AG04449 (cell line): Measurements from ENCODE around the gene ETHE1.
A peak's percentile ranks its signal among the peaks of the same experiment; 100 is the strongest.

Experiments
- CTCF ChIA-PET: fragments of 350-600 bp; formaldehyde crosslinking; extraction: SDS; loops from one replicate; lab custom pipeline; 2021; ENCODE audit warnings: antibody characterized with exemption; lab: Yijun Ruan, JAX
- POLR2A ChIA-PET: fragments of 400-600, 350-600 bp; formaldehyde crosslinking; extraction: SDS; loops from one replicate; lab custom pipeline; 2020; ENCODE audit warnings: antibody characterized with exemption, inconsistent platforms; lab: Yijun Ruan, JAX
- DNase-seq: peaks from one replicate; pipeline ENCODE4 v3.0.0-alpha.2; 2010; ENCODE audit warnings: low read depth, low spot score
- H3K4me3 ChIP-seq: 2 replicates; pipeline ENCODE4 v1.5.1; 2011; ENCODE audit warnings: low read depth, mild to moderate bottlenecking, control low read depth, low read length
- CTCF ChIP-seq: IDR thresholded peaks from one replicate; pipeline ENCODE4 v1.5.1; 2011; ENCODE audit warnings: mild to moderate bottlenecking, moderate library complexity, low read length, control low read depth, inconsistent platforms; ENCODE audit not compliant: insufficient read depth; ENCODE audit errors: missing control alignments

ETHE1 gene

GRCh38 chr19:43538922-43539321, 11.9 kb upstream of the ETHE1 start:
- no peak for DNase-seq
- ChIA-PET POLR2A (no interaction called here), CTCF (interaction anchor here (1.4 to 17.0 kb wide), 5 partner anchors 9 to 113 kb away, joined by 4 to 208 read pairs (median 5); no protein-coding TSS in a partner anchor)
- no peak for TF ChIP-seq CTCF
- no peak overlapping the region for H3K4me3 ChIP-seq

GRCh38 chr19:43534816-43535761, 8.1 kb upstream of the ETHE1 start:
- DNase-seq, result no peak
- TF ChIP-seq CTCF, result peak; percentile 70
- POLR2A ChIA-PET, result interaction anchor here (0.7 kb wide), 1 partner anchor 71 kb away, joined by 3 read pairs; no protein-coding TSS in a partner anchor
- CTCF ChIA-PET, result interaction anchor here (0.7 to 17.0 kb wide), 20 partner anchors 10 to 274 kb away, joined by 3 to 208 read pairs (median 6); partner anchors contain the start of genes IRGQ, PINLYP, XRCC1 and ZNF576
- no peak overlapping the region for H3K4me3 ChIP-seq

DNA sequence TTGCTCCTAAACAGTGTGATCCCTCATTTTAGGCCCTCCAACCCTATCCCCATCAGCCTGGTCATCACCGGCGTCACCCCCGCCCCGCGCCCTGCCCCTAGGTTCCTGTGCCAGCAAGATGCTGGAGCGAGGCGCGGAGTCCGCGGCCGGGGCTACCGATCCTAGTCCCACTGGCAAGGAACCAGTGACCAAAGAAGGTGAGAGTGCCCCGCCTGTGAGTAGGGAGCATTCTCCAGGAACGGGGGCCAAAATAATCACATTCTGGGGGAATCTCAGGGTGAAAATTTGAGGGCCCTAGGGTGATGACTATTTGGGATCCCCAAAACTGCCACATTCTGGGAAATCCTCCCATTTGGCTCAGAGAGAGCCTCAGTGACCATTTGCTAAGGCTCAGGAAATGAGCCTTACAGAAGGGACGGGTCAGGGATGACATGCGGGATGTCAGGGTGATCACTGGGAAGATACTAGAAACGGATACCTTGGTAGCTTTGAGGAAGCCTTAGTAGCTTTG, 7.4 kb upstream of the ETHE1 start:
- POLR2A ChIA-PET, result interaction anchor here (1.0 to 1.5 kb wide), 3 partner anchors 62 to 220 kb away, joined by 3 to 8 read pairs (median 5); partner anchors contain the start of genes SMG9 and ZNF576
- CTCF ChIA-PET, result interaction anchor here (1.2 to 17.0 kb wide), 15 partner anchors 11 to 275 kb away, joined by 3 to 208 read pairs (median 6); partner anchors contain the start of genes IRGQ, PINLYP, XRCC1 and ZNF576
- H3K4me3 ChIP-seq, result peak overlapping the region; percentile 47
- no peak for TF ChIP-seq CTCF
- no peak for DNase-seq

GRCh38 chr19:43533546-43534304, 6.7 kb upstream of the ETHE1 start:
- TF ChIP-seq CTCF, result no peak
- ChIA-PET POLR2A (interaction anchor here (0.9 to 1.5 kb wide), 6 partner anchors 10 to 221 kb away, joined by 3 to 8 read pairs (median 4); partner anchors contain the start of genes SMG9 and ZNF576), CTCF (interaction anchor here (0.8 to 17.0 kb wide), 12 partner anchors 12 to 276 kb away, joined by 3 to 208 read pairs (median 4); partner anchors contain the start of genes IRGQ, PHLDB3 and ZNF576)
- H3K4me3 ChIP-seq, result peak overlapping the region; percentile 66
- peak; percentile 95 for DNase-seq

- peak; percentile 79 for DNase-seq
- no peak for TF ChIP-seq CTCF
- H3K4me3 ChIP-seq, result peak within 1 kb of the TSS; percentile 66
- CTCF ChIA-PET, result interaction anchor here (0.8 to 17.0 kb wide), 11 partner anchors 12 to 276 kb away, joined by 3 to 208 read pairs (median 4); partner anchors contain the start of gene PHLDB3
- POLR2A ChIA-PET, result interaction anchor here (0.9 to 1.5 kb wide), 6 partner anchors 9 to 222 kb away, joined by 3 to 8 read pairs (median 4); partner anchors contain the start of genes SMG9 and ZNF576
Measured at GRCh38 chr19:43532962-43533545, 6.1 kb upstream of the ETHE1 start, which contains the start of gene ZNF575. ZNF575 (plus strand) TSS chr19:43533188; CDS start chr19:43534423, 1,235 bp downstream.
